AG04449 (cell line): ENCODE results near the gene PEAK1.
"Not testable (repeated sequence)": the region's sequence is repeated elsewhere in the genome, so short reads cannot be mapped to it uniquely, and the experiment has no call there.

Experiments used
- CTCF ChIA-PET: fragments of 350-600 bp; formaldehyde crosslinking; extraction: SDS; loops from one replicate; lab custom pipeline; 2021; ENCODE audit warnings: antibody characterized with exemption; lab: Yijun Ruan, JAX
- POLR2A ChIA-PET: fragments of 400-600, 350-600 bp; formaldehyde crosslinking; extraction: SDS; loops from one replicate; lab custom pipeline; 2020; ENCODE audit warnings: antibody characterized with exemption, inconsistent platforms; lab: Yijun Ruan, JAX
- DNase-seq: peaks from one replicate; pipeline ENCODE4 v3.0.0-alpha.2; 2010; ENCODE audit warnings: low read depth, low spot score
- H3K4me3 ChIP-seq: 2 replicates; pipeline ENCODE4 v1.5.1; 2011; ENCODE audit warnings: low read depth, mild to moderate bottlenecking, control low read depth, low read length
- CTCF ChIP-seq: IDR thresholded peaks from one replicate; pipeline ENCODE4 v1.5.1; 2011; ENCODE audit warnings: mild to moderate bottlenecking, moderate library complexity, low read length, control low read depth, inconsistent platforms; ENCODE audit not compliant: insufficient read depth; ENCODE audit errors: missing control alignments

Gene PEAK1

DNA sequence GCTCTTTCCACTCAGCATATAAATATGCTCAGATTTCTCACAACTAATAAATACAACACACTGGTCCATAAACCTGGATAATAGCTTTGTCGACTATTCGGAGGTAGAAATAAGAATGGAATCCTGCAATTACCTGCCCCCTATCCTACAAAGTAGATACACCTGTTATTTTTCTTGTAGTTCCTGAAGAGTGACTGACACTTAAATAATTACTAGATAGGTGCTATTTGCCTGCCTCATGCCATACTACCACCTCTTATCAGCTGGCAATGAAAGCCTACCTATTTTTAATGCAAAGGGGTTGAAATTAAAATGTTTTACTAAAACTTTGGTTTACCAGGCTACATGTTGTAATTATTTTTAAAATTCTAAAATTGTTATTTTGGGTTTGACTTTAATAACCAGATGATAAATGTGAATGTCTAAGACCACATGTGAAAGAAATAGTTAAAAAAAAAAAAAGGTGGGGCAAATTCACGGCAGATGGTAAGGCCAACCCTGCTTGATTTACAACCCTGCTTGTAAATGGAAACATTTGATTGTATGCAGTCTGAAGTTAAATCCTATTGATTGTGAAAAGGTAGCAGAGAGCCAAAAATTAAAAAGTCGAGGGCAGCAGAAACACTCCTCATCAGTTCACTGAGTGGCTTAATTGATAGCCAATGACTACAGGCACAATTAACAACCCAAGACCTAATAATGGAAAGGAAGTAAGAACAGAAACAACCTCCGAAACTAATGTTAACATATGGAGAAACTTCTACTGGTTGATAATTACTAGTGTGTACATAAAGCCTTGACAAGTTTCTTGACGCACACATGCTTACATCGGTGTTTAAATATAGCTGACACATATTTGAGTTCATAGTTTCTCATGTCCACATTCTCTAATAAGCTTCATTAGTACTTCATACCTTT, 8.9 kb downstream of the PEAK1 start:
- no peak overlapping the region for H3K4me3 ChIP-seq
- CTCF ChIA-PET: interaction anchor here (1.1 to 1.2 kb wide), 2 partner anchors 132 to 303 kb away, joined by 3 read pairs; no protein-coding TSS in a partner anchor
- DNase-seq: no peak
- TF ChIP-seq CTCF: no peak
- POLR2A ChIA-PET: no interaction called here

DNA sequence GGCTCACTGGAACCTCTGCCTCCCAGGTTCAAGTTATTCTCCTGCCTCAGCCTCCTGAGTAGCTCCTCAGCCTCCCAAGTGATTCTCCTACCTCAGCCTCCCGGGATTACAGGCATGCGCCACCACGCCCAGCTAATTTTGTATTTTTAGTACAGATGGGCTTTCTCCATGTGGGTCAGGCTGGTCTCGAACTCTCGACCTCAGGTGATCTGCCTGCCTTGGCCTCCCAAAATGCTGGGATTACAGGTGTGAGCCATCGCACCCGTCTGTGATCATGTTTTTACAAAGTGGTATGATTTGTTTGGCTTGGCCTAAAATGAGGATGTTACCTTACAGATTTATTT, 9.8 kb downstream of the PEAK1 start:
- H3K4me3 ChIP-seq, DNase-seq, POLR2A ChIA-PET: not testable (repeated sequence)
- CTCF ChIA-PET: interaction anchor here (0.7 to 1.2 kb wide), 2 partner anchors 133 to 303 kb away, joined by 3 to 4 read pairs; no protein-coding TSS in a partner anchor

- POLR2A ChIA-PET: no interaction called here
- CTCF ChIA-PET: interaction anchor here (0.7 to 1.2 kb wide), 2 partner anchors 134 to 302 kb away, joined by 3 to 4 read pairs; no protein-coding TSS in a partner anchor
- no peak for DNase-seq
- TF ChIP-seq CTCF: no peak
- H3K4me3 ChIP-seq: no peak overlapping the region
Measured at GRCh38 chr15:77409259-77410156, 10.4 kb downstream of the PEAK1 start.

GRCh38 chr15:77406846-77407245, 13.1 kb downstream of the PEAK1 start:
- CTCF ChIA-PET: interaction anchor here (1.2 to 1.8 kb wide), 2 partner anchors 13 to 137 kb away, joined by 4 read pairs; no protein-coding TSS in a partner anchor
- POLR2A ChIA-PET: no interaction called here
- DNase-seq: no peak
- no peak overlapping the region for H3K4me3 ChIP-seq
- no peak for TF ChIP-seq CTCF

DNA sequence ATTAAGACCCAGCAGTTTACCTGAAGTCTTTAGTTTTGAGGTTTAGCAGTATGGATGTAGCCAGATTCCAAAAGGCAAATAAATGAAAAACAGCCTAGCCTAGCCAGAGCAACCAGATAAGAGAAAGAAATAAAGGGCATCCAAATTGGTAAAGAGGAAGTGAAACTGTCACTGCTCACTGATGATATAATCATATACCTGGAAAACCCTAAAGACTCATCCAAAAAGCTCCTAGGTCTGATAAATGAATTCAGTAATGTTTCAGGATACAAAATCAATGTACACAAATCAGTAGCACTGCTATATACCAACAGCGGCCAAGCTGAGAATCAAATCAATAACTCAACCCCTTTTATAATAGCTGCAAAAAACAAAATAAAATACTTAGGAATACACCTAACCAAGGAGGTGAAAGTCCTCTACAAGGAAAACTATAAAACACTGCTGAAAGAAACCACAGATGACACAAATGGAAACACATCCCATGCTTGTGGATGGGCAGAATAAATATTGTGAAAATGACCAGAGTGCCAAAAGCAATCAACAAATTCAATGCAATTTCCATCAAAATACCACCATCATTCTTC, 13.6 kb downstream of the PEAK1 start:
- H3K4me3 ChIP-seq, DNase-seq, POLR2A ChIA-PET: not testable (repeated sequence)
- CTCF ChIA-PET: interaction anchor here (1.2 to 1.8 kb wide), 3 partner anchors 11 to 138 kb away, joined by 4 read pairs; no protein-coding TSS in a partner anchor

- no peak for TF ChIP-seq CTCF
- ChIA-PET CTCF (interaction anchor here (1.0 kb wide), 1 partner anchor 140 kb away, joined by 3 read pairs; no protein-coding TSS in a partner anchor), POLR2A (interaction anchor here (0.6 to 1.0 kb wide), 2 partner anchors 15 to 79 kb away, joined by 3 read pairs; no protein-coding TSS in a partner anchor)
- no peak for DNase-seq
- no peak overlapping the region for H3K4me3 ChIP-seq
Measured at GRCh38 chr15:77402740-77403379, 17.0 kb downstream of the PEAK1 start.
